Parathyroid adenoma (tissue), 2 donors: ENCODE results near the gene AWAT1.
A peak's percentile ranks its signal among the peaks of the same experiment; 100 is the strongest.
"Not testable (repeated sequence)": the region's sequence is repeated elsewhere in the genome, so short reads cannot be mapped to it uniquely, and the experiment has no call there.

Experiments
- H2AFZ ChIP-seq: fragments of 300-600 bp; sonication (generic); one replicate; pipeline ENCODE4 v1.7.0; 2017; ENCODE audit warnings: antibody characterized with exemption, mild to moderate bottlenecking
- H3K27ac ChIP-seq: fragments of 300-600 bp; sonication (generic); one replicate; pipeline ENCODE4 v1.7.0; 2017
- H3K27me3 ChIP-seq: fragments of 300-600 bp; sonication (generic); one replicate; pipeline ENCODE4 v1.7.0; 2017; ENCODE audit warnings: low read length; ENCODE audit not compliant: control insufficient read depth, insufficient read depth
- H3K36me3 ChIP-seq: fragments of 300-600 bp; sonication (generic); one replicate; pipeline ENCODE4 v1.7.0; 2017; ENCODE audit warnings: low read length; ENCODE audit not compliant: control insufficient read depth, insufficient read depth
- H3K4me1 ChIP-seq: fragments of 300-600 bp; sonication (generic); one replicate; pipeline ENCODE4 v1.7.0; 2017; ENCODE audit warnings: control low read depth
- H3K4me2 ChIP-seq: fragments of 300-600 bp; sonication (generic); one replicate; pipeline ENCODE4 v1.7.0; 2017; ENCODE audit warnings: low read length
- H3K4me3 ChIP-seq: fragments of 300-600 bp; sonication (generic); one replicate; pipeline ENCODE4 v1.7.0; 2017; ENCODE audit warnings: low read depth, low read length
- H3K79me2 ChIP-seq: fragments of 300-600 bp; sonication (generic); one replicate; pipeline ENCODE4 v1.7.0; 2017; ENCODE audit warnings: control low read depth
- H3K9ac ChIP-seq: fragments of 300-600 bp; sonication (generic); one replicate; pipeline ENCODE4 v1.7.0; 2017; ENCODE audit warnings: mild to moderate bottlenecking
- H3K9me3 ChIP-seq: fragments of 300-600 bp; sonication (generic); one replicate; pipeline ENCODE4 v1.7.0; 2017; ENCODE audit warnings: low read length; ENCODE audit not compliant: control insufficient read depth
- TF ChIP-seq, protein P1 (sequence below): fragments of 300-600 bp; sonication (generic); IDR thresholded peaks from one replicate; pipeline ENCODE4 v1.7.0; 2017; ENCODE audit warnings: antibody characterized with exemption, mild to moderate bottlenecking
- donor health status: primary hyperparathyroidism.

AWAT1 gene

DNA sequence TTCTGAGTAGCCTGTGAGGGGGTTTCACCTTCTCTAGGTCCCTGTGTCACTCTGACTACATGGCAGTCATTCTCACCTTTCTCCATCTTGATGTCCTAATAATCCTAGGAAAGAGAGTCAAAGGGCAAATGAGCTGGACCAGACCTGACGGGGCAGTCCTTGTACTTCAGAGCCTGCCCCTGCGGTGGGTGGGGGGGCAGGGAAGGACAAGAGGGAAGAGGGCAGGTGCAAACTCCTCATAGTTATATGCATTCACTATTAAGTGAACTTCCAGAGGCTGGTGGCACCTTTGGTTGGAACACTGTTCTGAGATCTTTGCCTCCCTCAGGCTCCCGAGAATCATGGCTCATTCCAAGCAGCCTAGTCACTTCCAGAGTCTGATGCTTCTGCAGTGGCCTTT, at the start of gene AWAT1:
AWAT1 (plus strand) TSS at position 301 of the 400 bp plus-strand sequence; CDS start at position 342, 41 bp downstream.
- TF ChIP-seq, protein P1, sequence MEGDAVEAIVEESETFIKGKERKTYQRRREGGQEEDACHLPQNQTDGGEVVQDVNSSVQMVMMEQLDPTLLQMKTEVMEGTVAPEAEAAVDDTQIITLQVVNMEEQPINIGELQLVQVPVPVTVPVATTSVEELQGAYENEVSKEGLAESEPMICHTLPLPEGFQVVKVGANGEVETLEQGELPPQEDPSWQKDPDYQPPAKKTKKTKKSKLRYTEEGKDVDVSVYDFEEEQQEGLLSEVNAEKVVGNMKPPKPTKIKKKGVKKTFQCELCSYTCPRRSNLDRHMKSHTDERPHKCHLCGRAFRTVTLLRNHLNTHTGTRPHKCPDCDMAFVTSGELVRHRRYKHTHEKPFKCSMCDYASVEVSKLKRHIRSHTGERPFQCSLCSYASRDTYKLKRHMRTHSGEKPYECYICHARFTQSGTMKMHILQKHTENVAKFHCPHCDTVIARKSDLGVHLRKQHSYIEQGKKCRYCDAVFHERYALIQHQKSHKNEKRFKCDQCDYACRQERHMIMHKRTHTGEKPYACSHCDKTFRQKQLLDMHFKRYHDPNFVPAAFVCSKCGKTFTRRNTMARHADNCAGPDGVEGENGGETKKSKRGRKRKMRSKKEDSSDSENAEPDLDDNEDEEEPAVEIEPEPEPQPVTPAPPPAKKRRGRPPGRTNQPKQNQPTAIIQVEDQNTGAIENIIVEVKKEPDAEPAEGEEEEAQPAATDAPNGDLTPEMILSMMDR: no peak
- H3K4me1 ChIP-seq: no peaks in the 10 kb centered on the region
- no peaks in the 10 kb centered on the region for H3K36me3 ChIP-seq
- H2AFZ ChIP-seq: no peak within 1 kb of the TSS
- no peak within 1 kb of the TSS for H3K4me3 ChIP-seq
- H3K9me3 ChIP-seq: no peaks in the 10 kb centered on the region
- H3K79me2 ChIP-seq: no peaks in the 10 kb centered on the region
- no peak within 1 kb of the TSS for H3K27ac ChIP-seq
- H3K9ac ChIP-seq: no peak within 1 kb of the TSS
- H3K4me2 ChIP-seq: no peak within 1 kb of the TSS
- H3K27me3 ChIP-seq: no peaks in the 10 kb centered on the region

DNA sequence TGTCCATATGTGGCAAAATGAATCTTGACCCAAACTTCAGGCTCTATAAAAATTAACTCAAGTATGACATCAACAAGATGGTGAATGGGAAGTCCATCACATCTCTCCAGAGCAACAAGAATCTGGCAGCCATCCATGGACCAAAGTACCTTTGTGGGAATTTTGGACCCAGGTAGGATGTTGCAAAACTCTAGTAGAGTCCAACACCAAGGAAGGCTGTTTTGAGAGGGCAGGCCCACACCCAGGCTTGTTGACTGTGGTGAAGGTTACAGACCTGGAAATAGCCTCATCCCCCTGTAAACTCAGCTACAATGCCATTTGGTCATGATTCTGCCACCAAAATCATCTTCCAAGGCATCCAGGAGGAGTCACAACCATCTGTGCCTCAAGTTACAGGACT, 44.2 kb upstream of the AWAT1 start:
- H3K4me3 ChIP-seq: no peak overlapping the region
- H3K79me2 ChIP-seq: no peaks in the 10 kb centered on the region
- H3K4me1 ChIP-seq: no peaks in the 10 kb centered on the region
- TF ChIP-seq, protein P1: no peak
- no peak overlapping the region for H2AFZ ChIP-seq
- H3K27ac ChIP-seq: no peak overlapping the region
- H3K36me3 ChIP-seq: no peaks in the 10 kb centered on the region
- no peaks in the 10 kb centered on the region for H3K27me3 ChIP-seq
- H3K4me2 ChIP-seq: no peak overlapping the region
- no peaks in the 10 kb centered on the region for H3K9me3 ChIP-seq
- no peak overlapping the region for H3K9ac ChIP-seq

DNA sequence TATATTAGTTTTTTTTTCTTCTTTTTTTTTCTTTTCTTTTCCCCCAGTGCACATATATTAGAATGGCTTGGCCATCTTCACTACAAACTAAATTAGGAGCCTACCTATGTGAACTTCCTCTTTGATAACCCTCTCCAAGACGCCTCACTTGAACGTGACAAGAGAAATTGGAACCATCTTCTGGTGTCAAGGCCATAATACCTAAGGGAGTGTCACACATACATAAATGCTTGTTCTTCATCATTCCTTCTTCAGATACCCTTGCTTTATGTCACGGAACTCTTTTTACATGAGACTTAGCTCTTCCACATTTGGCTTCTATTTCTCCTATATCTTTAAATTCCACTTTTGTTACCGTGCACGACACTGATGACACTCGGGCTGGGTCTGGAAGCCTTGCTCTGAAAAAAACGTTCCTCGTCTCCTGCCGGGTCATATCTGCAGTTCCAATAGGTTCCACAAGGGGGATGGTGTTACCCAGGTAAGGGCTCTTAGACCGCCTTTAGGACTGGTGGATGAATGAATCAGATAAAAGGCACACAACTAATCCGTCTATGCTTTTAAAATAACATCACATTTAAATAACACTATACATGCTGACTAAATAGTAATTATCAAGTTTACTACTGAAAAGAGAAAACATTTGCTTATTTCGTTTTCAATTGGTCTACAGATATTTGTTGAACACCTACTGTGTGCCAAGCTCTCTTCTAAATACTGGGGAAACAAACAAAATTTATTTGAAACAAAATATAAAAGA, 37.3 kb upstream of the AWAT1 start:
- no peak overlapping the region for H3K27ac ChIP-seq
- H2AFZ ChIP-seq: no peak overlapping the region
- H3K79me2 ChIP-seq: no peaks in the 10 kb centered on the region
- TF ChIP-seq, protein P1: peak; percentile 48
- no peak overlapping the region for H3K4me3 ChIP-seq
- no peaks in the 10 kb centered on the region for H3K36me3 ChIP-seq
- H3K9ac ChIP-seq: no peak overlapping the region
- H3K9me3 ChIP-seq: no peaks in the 10 kb centered on the region
- H3K4me1 ChIP-seq: no peaks in the 10 kb centered on the region
- H3K27me3 ChIP-seq: no peaks in the 10 kb centered on the region
- no peak overlapping the region for H3K4me2 ChIP-seq

DNA sequence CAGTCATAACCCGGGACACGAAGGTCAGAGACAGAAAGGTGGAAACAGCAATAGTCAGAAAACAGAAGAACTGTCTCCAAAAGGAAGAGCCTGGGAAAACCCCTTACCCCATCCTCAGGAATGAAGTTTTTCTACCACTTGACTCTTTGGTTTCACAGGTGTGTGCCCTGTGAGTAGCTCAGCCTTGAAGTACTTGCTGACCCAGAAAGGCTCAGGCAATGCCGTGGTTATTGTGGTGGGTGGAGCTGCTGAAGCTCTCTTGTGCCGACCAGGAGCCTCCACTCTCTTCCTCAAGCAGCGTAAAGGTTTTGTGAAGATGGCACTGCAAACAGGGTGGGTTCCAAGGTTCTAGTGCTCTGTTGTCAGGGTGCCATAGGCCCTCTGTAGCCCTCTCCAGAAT, 32.7 kb upstream of the AWAT1 start:
- no peaks in the 10 kb centered on the region for H3K36me3 ChIP-seq
- TF ChIP-seq, protein P1: no peak
- H3K4me1 ChIP-seq: no peaks in the 10 kb centered on the region

DNA sequence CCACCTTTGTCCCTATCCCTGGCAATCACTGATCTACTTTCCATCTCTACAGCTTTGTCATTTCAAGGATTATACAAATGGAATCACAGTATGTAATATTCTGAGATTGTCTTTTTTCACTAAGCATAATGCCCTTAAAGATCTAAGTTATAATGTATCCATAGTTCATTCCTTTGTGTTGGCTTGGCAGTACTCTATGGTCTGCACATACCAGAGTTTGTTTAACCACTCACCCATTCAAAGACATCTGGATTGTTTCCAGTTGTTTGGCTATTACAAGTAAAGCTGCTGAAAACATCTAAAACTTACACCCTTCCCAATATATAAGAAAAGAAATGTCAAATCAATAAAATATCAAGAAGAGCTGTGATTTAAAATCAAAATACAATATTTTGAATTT, 26.0 kb upstream of the AWAT1 start:
- no peak overlapping the region for H3K27ac ChIP-seq
- TF ChIP-seq, protein P1: no peak
- H3K36me3 ChIP-seq: no peaks in the 10 kb centered on the region
- H3K9me3 ChIP-seq: no peaks in the 10 kb centered on the region
- H3K27me3 ChIP-seq: no peaks in the 10 kb centered on the region
- no peak overlapping the region for H3K4me2 ChIP-seq
- no peak overlapping the region for H3K9ac ChIP-seq
- H3K4me3 ChIP-seq: no peak overlapping the region
- H3K79me2 ChIP-seq: no peaks in the 10 kb centered on the region
- no peak overlapping the region for H2AFZ ChIP-seq
- no peaks in the 10 kb centered on the region for H3K4me1 ChIP-seq

More for the DNA sequence above, 32.7 kb upstream of the AWAT1 start:
- Histone ChIP-seq H3K4me2 (no peak overlapping the region), H2AFZ (no peak overlapping the region), H3K79me2 (no peaks in the 10 kb centered on the region), H3K27me3 (no peaks in the 10 kb centered on the region), H3K4me3 (no peak overlapping the region), H3K9me3 (no peaks in the 10 kb centered on the region), H3K9ac (no peak overlapping the region), H3K27ac (no peak overlapping the region)

DNA sequence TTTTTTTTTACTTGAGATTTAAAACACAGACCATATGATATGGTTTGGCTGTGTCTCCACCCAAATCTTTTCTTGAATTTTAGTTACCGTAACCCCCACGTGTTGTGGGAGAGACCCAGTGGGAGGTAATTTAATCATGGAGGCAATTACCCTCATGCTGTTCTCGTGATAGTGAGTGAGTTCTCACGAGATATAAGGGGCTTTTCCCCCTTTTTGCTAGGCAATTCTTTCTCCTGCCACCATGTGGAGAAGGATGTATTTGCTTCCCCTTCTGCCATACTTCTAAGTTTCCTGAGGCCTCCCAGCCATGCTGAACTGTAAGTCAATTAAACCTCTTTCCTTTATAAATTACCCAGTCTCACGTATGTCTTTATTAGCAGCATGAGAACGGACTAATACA, 24.9 kb upstream of the AWAT1 start:
- not testable (repeated sequence) for H3K79me2 ChIP-seq, H3K27ac ChIP-seq, H3K27me3 ChIP-seq, H2AFZ ChIP-seq, H3K36me3 ChIP-seq, H3K4me2 ChIP-seq, H3K4me1 ChIP-seq, H3K9me3 ChIP-seq, H3K4me3 ChIP-seq, H3K9ac ChIP-seq
